GM18858 (cell line): ENCODE data around the gene RBMY1E.
"Not testable (repeated sequence)": the region's sequence is repeated elsewhere in the genome, so short reads cannot be mapped to it uniquely, and the experiment has no call there.

ENCODE experiments used
- ATAC-seq: cut with Tn5 transposase; IDR thresholded peaks from one replicate; pipeline ENCODE4 v1.9.1; 2021; ENCODE audit not compliant: unreplicated experiment

The RBMY1E gene

DNA sequence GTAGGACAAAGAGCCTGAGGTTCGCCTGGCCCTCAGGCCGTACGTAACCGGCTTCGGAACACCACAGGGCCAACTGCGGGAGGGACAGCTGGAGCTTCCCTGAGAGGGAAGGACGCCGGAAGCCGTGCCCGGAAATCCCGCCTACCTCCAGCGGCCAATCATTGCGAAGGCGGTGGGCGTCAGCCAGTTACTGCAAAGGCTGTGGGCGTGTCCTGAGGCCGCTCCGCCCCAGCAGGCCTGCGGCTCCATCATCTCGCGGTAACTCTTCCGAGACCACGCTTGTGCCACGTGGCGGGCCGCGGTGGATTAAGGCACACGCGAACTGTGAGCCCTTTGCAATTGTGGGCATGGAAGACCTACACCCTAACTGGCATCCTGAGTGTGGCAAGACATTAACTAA, at the start of gene RBMY1E:
TSS of gene RBMY1E (minus strand) at position 101 of the 400 bp plus-strand sequence. CDS start 1,978 bp downstream, outside the sequence.
- ATAC-seq, result not testable (repeated sequence)

DNA sequence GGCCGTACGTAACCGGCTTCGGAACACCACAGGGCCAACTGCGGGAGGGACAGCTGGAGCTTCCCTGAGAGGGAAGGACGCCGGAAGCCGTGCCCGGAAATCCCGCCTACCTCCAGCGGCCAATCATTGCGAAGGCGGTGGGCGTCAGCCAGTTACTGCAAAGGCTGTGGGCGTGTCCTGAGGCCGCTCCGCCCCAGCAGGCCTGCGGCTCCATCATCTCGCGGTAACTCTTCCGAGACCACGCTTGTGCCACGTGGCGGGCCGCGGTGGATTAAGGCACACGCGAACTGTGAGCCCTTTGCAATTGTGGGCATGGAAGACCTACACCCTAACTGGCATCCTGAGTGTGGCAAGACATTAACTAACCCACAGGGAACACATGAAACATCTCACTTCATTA, 23.4 kb downstream of the RBMY1E start, which contains the start of gene RBMY1D:
TSS of gene RBMY1D (minus strand) at position 101 of the 400 bp plus-strand sequence. CDS start 2,013 bp downstream, outside the sequence.
- ATAC-seq, result not testable (repeated sequence)

DNA sequence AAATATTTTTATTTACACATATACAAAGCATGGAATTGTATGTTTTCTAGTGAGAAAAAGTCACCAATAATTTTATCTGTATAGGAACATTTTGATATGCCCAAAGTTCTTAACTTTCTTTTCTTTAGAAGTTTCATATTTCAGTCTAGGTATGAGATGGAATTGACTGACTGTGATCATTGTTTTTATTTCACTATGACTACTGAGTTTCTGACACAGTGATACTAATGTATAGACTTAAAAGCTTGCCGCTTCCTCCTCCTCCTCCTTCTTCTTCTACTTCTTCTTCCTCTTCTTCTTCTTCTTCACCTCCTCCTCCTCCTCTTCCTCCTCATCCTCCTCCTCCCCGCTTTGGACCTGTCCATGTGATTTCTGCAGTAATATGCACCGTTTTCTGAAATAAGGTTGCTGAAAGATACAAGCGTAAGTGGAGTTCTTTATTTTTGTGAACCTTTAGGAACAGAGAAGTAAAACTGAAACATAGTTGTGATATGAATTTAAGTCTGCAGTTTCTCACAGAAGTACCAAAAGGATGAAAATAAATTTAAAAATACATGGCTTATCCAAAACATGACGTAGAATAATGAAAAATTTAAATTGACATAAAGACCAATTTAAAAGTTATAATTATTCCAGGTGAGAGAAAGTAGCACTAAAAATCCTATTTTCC, 48.3 kb downstream of the RBMY1E start:
- ATAC-seq, result not testable (repeated sequence)
